ENCODE measurements around the gene HMCN2. TPM values are rescaled to one million over a fixed set of nuclear protein-coding genes. Genes with fewer than 3 reads are reported as not detected.

Gene HMCN2
- total RNA-seq, 1 experiment from 2014 or later, result not detected

- TF ChIP-seq CTCF (IDR thresholded peaks at IDR 0.05; ENCODE audit: unreplicated experiment), result no peak
- Mint-ChIP-seq H3K9me3 (ENCODE audit: unreplicated experiment) (no peaks in the 10 kb centered on the region), H3K27ac (ENCODE audit: low read depth, unreplicated experiment) (no peak overlapping the region), H3K27me3 (ENCODE audit: insufficient read depth, unreplicated experiment) (peaks cover 42% of the 10 kb centered on the region), H3K4me3 (ENCODE audit: unreplicated experiment) (no peak overlapping the region), H3K4me1 (ENCODE audit: insufficient read depth, unreplicated experiment) (peaks cover 6% of the 10 kb centered on the region), H3K36me3 (ENCODE audit: insufficient read depth, unreplicated experiment) (no peaks in the 10 kb centered on the region)
- ChIA-PET POLR2A (interaction anchor here (0.6 kb wide), 1 partner anchor 42 kb away, joined by 3 read pairs; no protein-coding TSS in a partner anchor), CTCF (interaction anchor here (0.6 kb wide), 1 partner anchor 258 kb away, joined by 3 read pairs; the partner anchor contains the start of gene GPR107)
- DNase-seq (ENCODE audit: unreplicated experiment), result no peak
- intact Hi-C loops (cut with micrococcal nuclease), result no loop called here
- BruUV-seq (replicated peaks), result no TSS peak
These were observed 46.0 kb downstream of the HMCN2 start for GRCh38 chr9:130311408-130312140.

- POLR2A ChIA-PET, result interaction anchor here (0.5 kb wide), 1 partner anchor 160 kb away, joined by 3 read pairs; no protein-coding TSS in a partner anchor
- Mint-ChIP-seq H3K36me3 (ENCODE audit: insufficient read depth, unreplicated experiment) (no peaks in the 10 kb centered on the region), H3K4me3 (ENCODE audit: unreplicated experiment) (no peak overlapping the region)
These were observed 47.7 kb downstream of the HMCN2 start for GRCh38 chr9:130313103-130313858.

GRCh38 chr9:130315446-130316226 lies 50.1 kb downstream of the HMCN2 start:
- Mint-ChIP-seq H3K27me3 (ENCODE audit: insufficient read depth, unreplicated experiment) (peaks cover 56% of the 10 kb centered on the region), H3K36me3 (ENCODE audit: insufficient read depth, unreplicated experiment) (no peaks in the 10 kb centered on the region), H3K4me3 (ENCODE audit: unreplicated experiment) (no peak overlapping the region), H3K4me1 (ENCODE audit: insufficient read depth, unreplicated experiment) (peaks cover 6% of the 10 kb centered on the region), H3K27ac (ENCODE audit: low read depth, unreplicated experiment) (no peak overlapping the region), H3K9me3 (ENCODE audit: unreplicated experiment) (no peaks in the 10 kb centered on the region)
- no peak for DNase-seq (ENCODE audit: unreplicated experiment)
- CTCF ChIA-PET, result no interaction called here
- intact Hi-C loops (cut with micrococcal nuclease), result no loop called here
- BruUV-seq (replicated peaks), result no TSS peak
- POLR2A ChIA-PET, result no interaction called here
- no peak for TF ChIP-seq CTCF (IDR thresholded peaks at IDR 0.05; ENCODE audit: unreplicated experiment)

More at GRCh38 chr9:130313103-130313858, 47.7 kb downstream of the HMCN2 start:
- CTCF ChIA-PET, result no interaction called here
- H3K27ac Mint-ChIP-seq (ENCODE audit: low read depth, unreplicated experiment), result no peak overlapping the region
- no peak for DNase-seq (ENCODE audit: unreplicated experiment)
- H3K4me1 Mint-ChIP-seq (ENCODE audit: insufficient read depth, unreplicated experiment), result peaks cover 6% of the 10 kb centered on the region
- intact Hi-C loops (cut with micrococcal nuclease), result no loop called here
- H3K27me3 Mint-ChIP-seq (ENCODE audit: insufficient read depth, unreplicated experiment), result peaks cover 50% of the 10 kb centered on the region
- no TSS peak for BruUV-seq (replicated peaks)
- TF ChIP-seq CTCF (IDR thresholded peaks at IDR 0.05; ENCODE audit: unreplicated experiment), result no peak
- H3K9me3 Mint-ChIP-seq (ENCODE audit: unreplicated experiment), result no peaks in the 10 kb centered on the region
